ENCODE measurements around the gene EML3.

- no peak for TF ChIP-seq POLR2A (IDR thresholded peaks at IDR 0.05)
- TF ChIP-seq, protein P1, sequence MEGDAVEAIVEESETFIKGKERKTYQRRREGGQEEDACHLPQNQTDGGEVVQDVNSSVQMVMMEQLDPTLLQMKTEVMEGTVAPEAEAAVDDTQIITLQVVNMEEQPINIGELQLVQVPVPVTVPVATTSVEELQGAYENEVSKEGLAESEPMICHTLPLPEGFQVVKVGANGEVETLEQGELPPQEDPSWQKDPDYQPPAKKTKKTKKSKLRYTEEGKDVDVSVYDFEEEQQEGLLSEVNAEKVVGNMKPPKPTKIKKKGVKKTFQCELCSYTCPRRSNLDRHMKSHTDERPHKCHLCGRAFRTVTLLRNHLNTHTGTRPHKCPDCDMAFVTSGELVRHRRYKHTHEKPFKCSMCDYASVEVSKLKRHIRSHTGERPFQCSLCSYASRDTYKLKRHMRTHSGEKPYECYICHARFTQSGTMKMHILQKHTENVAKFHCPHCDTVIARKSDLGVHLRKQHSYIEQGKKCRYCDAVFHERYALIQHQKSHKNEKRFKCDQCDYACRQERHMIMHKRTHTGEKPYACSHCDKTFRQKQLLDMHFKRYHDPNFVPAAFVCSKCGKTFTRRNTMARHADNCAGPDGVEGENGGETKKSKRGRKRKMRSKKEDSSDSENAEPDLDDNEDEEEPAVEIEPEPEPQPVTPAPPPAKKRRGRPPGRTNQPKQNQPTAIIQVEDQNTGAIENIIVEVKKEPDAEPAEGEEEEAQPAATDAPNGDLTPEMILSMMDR (IDR thresholded peaks at IDR 0.05), result no peak
Observed at GRCh38 chr11:62553839-62554361, 58.7 kb downstream of the EML3 start.
